Endothelial cell of umbilical vein (primary cell): ENCODE measurements around the gene ODAD3. TPM values are rescaled to one million over a fixed set of nuclear protein-coding genes. Genes with fewer than 3 reads are reported as not detected.

Experiments used
- BruUV-seq: library from RNA; stranded (reverse); fragments of 400-500 nt; replicated peaks from 2 replicates; lab custom pipeline; 2021; lab: Mats Ljungman, UMichigan
- CTCF ChIA-PET: fragments of 300-600, 350-600 bp; sonication (Branson Sonifier 250); formaldehyde crosslinking; loops from one replicate; lab custom pipeline; 2021; ENCODE audit warnings: antibody characterized with exemption, inconsistent platforms; lab: Charles Lee
- POLR2A ChIA-PET: fragments of 300-600, 350-600 bp; sonication (Branson Sonifier 250); formaldehyde crosslinking; loops from one replicate; lab custom pipeline; 2021; ENCODE audit warnings: antibody characterized with exemption, inconsistent platforms; lab: Charles Lee
- DNase-seq: peaks from one replicate; pipeline ENCODE4 v3.0.0-alpha.2; 2011; ENCODE audit warnings: low read depth, low spot score
- FAIRE-seq: peaks from 2 replicates; lab custom pipeline; 2011; peaks lifted over from hg19 to GRCh38; lab: Jason Lieb, UNC
- H2AFZ ChIP-seq: 2 replicates; pipeline ENCODE4 v1.6.0; 2012; ENCODE audit warnings: low read depth, low read length, control low read depth, inconsistent platforms
- H3K27ac ChIP-seq: 2 replicates; pipeline ENCODE4 v1.5.1; 2011; ENCODE audit warnings: low read depth, mild to moderate bottlenecking, control low read depth, low read length, moderate library complexity; ENCODE audit not compliant: insufficient read depth
- H3K27me3 ChIP-seq, 2 experiments: 2 replicates each; pipeline versions ENCODE4 v1.6.0 to v1.6.1; 2011; ENCODE audit warnings: low read length in 2 of 2, mixed read lengths in 1 of 2; ENCODE audit not compliant: control insufficient read depth in 2 of 2, insufficient read depth in 2 of 2
- H3K36me3 ChIP-seq, 2 experiments: 2 replicates in 1 of 2; 3 replicates in 1 of 2; pipeline ENCODE4 v1.5.1; 2011; ENCODE audit warnings: low read length in 2 of 2, mild to moderate bottlenecking in 1 of 2, moderate library complexity in 1 of 2; ENCODE audit not compliant: control insufficient read depth in 2 of 2, insufficient read depth in 2 of 2; ENCODE audit errors: extremely low read depth in 1 of 2
- H3K4me1 ChIP-seq: 3 replicates; pipeline ENCODE4 v1.5.1; 2011; ENCODE audit warnings: mild to moderate bottlenecking, low read length; ENCODE audit not compliant: control insufficient read depth, insufficient read depth; ENCODE audit errors: extremely low read depth
- H3K4me2 ChIP-seq: 2 replicates; pipeline ENCODE4 v1.6.1; 2011; ENCODE audit warnings: low read length, control low read depth, mixed read lengths; ENCODE audit not compliant: insufficient read depth
- H3K4me3 ChIP-seq, 3 experiments: fragments of 200-600 bp in 1 of 3; sonication (generic), shearing (Covaris generic) in 1 of 3; replicated peaks in 1 of 3; 2 replicates each; pipeline ENCODE4 v1.5.1; 2011 to 2016; ENCODE audit warnings: control low read depth in 3 of 3, low read length in 3 of 3, mild to moderate bottlenecking in 2 of 3, inconsistent platforms in 1 of 3, low read depth in 1 of 3, moderate library complexity in 1 of 3; ENCODE audit not compliant: insufficient read depth in 1 of 3
- H3K79me2 ChIP-seq: 2 replicates; pipeline ENCODE4 v1.6.0; 2012; ENCODE audit warnings: low read length, inconsistent platforms; ENCODE audit not compliant: control insufficient read depth, insufficient read depth
- H3K9ac ChIP-seq: replicated peaks from 2 replicates; pipeline ENCODE3; 2011; ENCODE audit warnings: low read length, control low read depth; ENCODE audit not compliant: insufficient read depth; ENCODE audit errors: extremely low read depth
- H3K9me1 ChIP-seq: replicated peaks from 3 replicates; pipeline ENCODE4 v1.6.0; 2011; ENCODE audit warnings: mild to moderate bottlenecking, low read length; ENCODE audit not compliant: control insufficient read depth, insufficient read depth; ENCODE audit errors: extremely low read depth
- H3K9me3 ChIP-seq: replicated peaks from 2 replicates; pipeline ENCODE4 v1.5.1; 2012; ENCODE audit warnings: low read length, inconsistent platforms; ENCODE audit not compliant: control insufficient read depth, insufficient read depth
- H4K20me1 ChIP-seq: replicated peaks from 2 replicates; pipeline ENCODE3; 2011; ENCODE audit warnings: mild to moderate bottlenecking, low read length; ENCODE audit not compliant: control insufficient read depth, insufficient read depth; ENCODE audit errors: extremely low read depth
- EZH2 ChIP-seq: IDR thresholded peaks from 2 replicates; pipeline ENCODE4 v1.6.1; 2012; ENCODE audit warnings: borderline replicate concordance, low read depth, mild to moderate bottlenecking, moderate library complexity, low read length, inconsistent platforms; ENCODE audit not compliant: severe bottlenecking
- FOS ChIP-seq: IDR thresholded peaks from 2 replicates; pipeline ENCODE4 v1.6.1; 2011; ENCODE audit warnings: mild to moderate bottlenecking, low read length, moderate library complexity, borderline replicate concordance; ENCODE audit not compliant: insufficient read depth
- GATA2 ChIP-seq: IDR thresholded peaks from 2 replicates; pipeline ENCODE4 v1.7.0; 2011; ENCODE audit warnings: low read depth, mild to moderate bottlenecking, moderate library complexity, mixed read lengths, low read length; ENCODE audit not compliant: insufficient read length, insufficient read depth
- JUN ChIP-seq: IDR thresholded peaks from 2 replicates; pipeline ENCODE4 v1.6.1; 2011; ENCODE audit warnings: borderline replicate concordance, low read depth; ENCODE audit not compliant: insufficient read length, insufficient read depth
- MYC ChIP-seq: IDR thresholded peaks from one replicate; pipeline ENCODE4 v1.6.1; 2011; ENCODE audit warnings: mild to moderate bottlenecking, low read depth, low read length
- POLR2A ChIP-seq: IDR thresholded peaks from 2 replicates; pipeline ENCODE4 v1.6.1; 2012; ENCODE audit warnings: low read depth, mild to moderate bottlenecking, control low read depth, low read length
- POLR2AphosphoS5 ChIP-seq: IDR thresholded peaks from 2 replicates; pipeline ENCODE4 v1.6.1; 2012; ENCODE audit warnings: low read depth, mild to moderate bottlenecking, control low read depth, low read length, moderate library complexity; ENCODE audit not compliant: insufficient read depth
- dilution Hi-C: fragments of 300-500 bp; cut with MboI; formaldehyde crosslinking; loops from one replicate; pipeline ENCODE4 v1.15.0; 2019; ENCODE audit warnings: low sequenced_read_pairs; ENCODE audit not compliant: extremely low pct_ligation_motif_present
- intact Hi-C: fragments of 100-400 bp; cut with micrococcal nuclease; formaldehyde crosslinking; loops from one replicate; pipeline ENCODE4 v1.10.0; 2022
- polyA plus RNA-seq, 4 experiments: library from polyadenylated mRNA; depleted of rRNA in 3 of 4; stranded (reverse) in 3 of 4; unstranded in 1 of 4; fragments of >200 nt; gene quantifications; 2 replicates each; pipeline versions ENCODE4 v1.2.1 to v1.2.3, GENCODE V29; 2011 to 2012; ENCODE audit warnings: missing spikeins in 1 of 4
- total RNA-seq: library from RNA; stranded (reverse); gene quantifications from 2 replicates; pipeline ENCODE4 v1.2.3, GENCODE V29; 2021
- TF ChIP-seq, protein P1 (sequence below), 2 donors: IDR thresholded peaks; 1 replicate in 1 of 2; 2 replicates in 1 of 2; pipeline ENCODE4 v1.5.1; 2011; ENCODE audit warnings: low read length in 2 of 2, mild to moderate bottlenecking in 2 of 2, moderate library complexity in 2 of 2, control low read depth in 1 of 2, inconsistent platforms in 1 of 2, low read depth in 1 of 2; ENCODE audit not compliant: insufficient read depth in 1 of 2; ENCODE audit errors: extremely low read depth in 1 of 2
- TF ChIP-seq, protein P2 (sequence below): IDR thresholded peaks from 2 replicates; pipeline ENCODE4 v1.6.1; 2011; ENCODE audit not compliant: insufficient read depth, insufficient read length

Gene ODAD3
- total and polyA plus RNA-seq, 2 donors (not counting 3 experiments of a cell fraction or from before 2014, with no cell fraction given), result 0.14 to 0.97 TPM

DNA sequence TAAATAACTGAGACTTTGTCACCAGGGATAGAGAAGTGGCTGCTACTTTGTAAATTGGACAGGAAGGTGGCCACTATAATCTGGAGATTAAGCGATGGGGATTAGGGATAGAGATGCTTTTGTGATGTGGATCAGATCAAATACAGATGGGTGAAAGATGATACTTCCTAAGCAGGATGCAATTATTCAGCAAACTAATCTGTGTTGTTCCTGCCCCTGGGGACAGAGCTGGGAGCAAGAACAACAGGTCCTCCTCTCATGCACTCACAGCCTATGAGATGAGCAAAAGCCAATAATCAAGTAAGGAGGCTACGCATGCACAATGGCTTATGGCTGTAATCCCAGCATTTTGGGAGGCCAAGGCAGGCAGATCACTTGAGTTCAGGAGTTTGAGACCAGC, 20.4 kb downstream of the ODAD3 start:
- ChIA-PET CTCF (interaction anchor here (0.9 to 2.2 kb wide), 2 partner anchors 21 to 121 kb away, joined by 4 to 7 read pairs; partner anchors contain the start of gene PRKCSH), POLR2A (no interaction called here)
- peaks cover 6% of the 10 kb centered on the region for H3K4me1 ChIP-seq
- H3K36me3 ChIP-seq, result no peaks in the 10 kb centered on the region
- H3K9ac ChIP-seq, result no peak overlapping the region
- TF ChIP-seq, protein P1, sequence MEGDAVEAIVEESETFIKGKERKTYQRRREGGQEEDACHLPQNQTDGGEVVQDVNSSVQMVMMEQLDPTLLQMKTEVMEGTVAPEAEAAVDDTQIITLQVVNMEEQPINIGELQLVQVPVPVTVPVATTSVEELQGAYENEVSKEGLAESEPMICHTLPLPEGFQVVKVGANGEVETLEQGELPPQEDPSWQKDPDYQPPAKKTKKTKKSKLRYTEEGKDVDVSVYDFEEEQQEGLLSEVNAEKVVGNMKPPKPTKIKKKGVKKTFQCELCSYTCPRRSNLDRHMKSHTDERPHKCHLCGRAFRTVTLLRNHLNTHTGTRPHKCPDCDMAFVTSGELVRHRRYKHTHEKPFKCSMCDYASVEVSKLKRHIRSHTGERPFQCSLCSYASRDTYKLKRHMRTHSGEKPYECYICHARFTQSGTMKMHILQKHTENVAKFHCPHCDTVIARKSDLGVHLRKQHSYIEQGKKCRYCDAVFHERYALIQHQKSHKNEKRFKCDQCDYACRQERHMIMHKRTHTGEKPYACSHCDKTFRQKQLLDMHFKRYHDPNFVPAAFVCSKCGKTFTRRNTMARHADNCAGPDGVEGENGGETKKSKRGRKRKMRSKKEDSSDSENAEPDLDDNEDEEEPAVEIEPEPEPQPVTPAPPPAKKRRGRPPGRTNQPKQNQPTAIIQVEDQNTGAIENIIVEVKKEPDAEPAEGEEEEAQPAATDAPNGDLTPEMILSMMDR (IDR thresholded peaks at IDR 0.05; ENCODE audit: extremely low read depth in 1 of 2, insufficient read depth in 1 of 2, low read depth in 1 of 2, low read length in 2 of 2), result no peak
- TF ChIP-seq POLR2A (no peak), GATA2 (no peak), EZH2 (no peak), FOS (no peak), MYC (no peak), JUN (no peak), POLR2AphosphoS5 (no peak)
- TF ChIP-seq, protein P2, sequence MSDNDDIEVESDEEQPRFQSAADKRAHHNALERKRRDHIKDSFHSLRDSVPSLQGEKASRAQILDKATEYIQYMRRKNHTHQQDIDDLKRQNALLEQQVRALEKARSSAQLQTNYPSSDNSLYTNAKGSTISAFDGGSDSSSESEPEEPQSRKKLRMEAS, result no peak
- no peaks in the 10 kb centered on the region for H3K9me3 ChIP-seq
- dilution Hi-C loops, result no loop called here
- no peaks in the 10 kb centered on the region for H3K9me1 ChIP-seq
- H3K27ac ChIP-seq, result no peak overlapping the region
- peaks cover 9 to 15% of the 10 kb centered on the region in 2 experiments for H3K27me3 ChIP-seq
- intact Hi-C loops, result no loop called here
- H3K79me2 ChIP-seq, result no peaks in the 10 kb centered on the region
- no peak overlapping the region for H3K4me2 ChIP-seq
- no peak overlapping the region for H3K4me3 ChIP-seq
- H2AFZ ChIP-seq, result no peak overlapping the region
- no peaks in the 10 kb centered on the region for H4K20me1 ChIP-seq
- DNase-seq, result no peak
- no TSS peak for BruUV-seq
- no peak for FAIRE-seq
